K562 (cell line): Measurements from ENCODE around the gene F2RL2. TPM values are rescaled to one million over a fixed set of nuclear protein-coding genes. Genes with fewer than 3 reads are reported as not detected.

Experiments
- BCL6 ChIP-seq: fragments of 250-450 bp; sonication (Bioruptor Pico); IDR thresholded peaks from 2 replicates; pipeline ENCODE4 v1.4.0; 2020
- CXXC5 ChIP-seq: fragments of 250-450 bp; sonication (Bioruptor Pico); IDR thresholded peaks from 2 replicates; pipeline ENCODE4 v1.8.0; 2022; ENCODE audit warnings: inconsistent platforms, mild to moderate bottlenecking, moderate library complexity
- FOXP1 ChIP-seq: sonication (generic); formaldehyde crosslinking; IDR thresholded peaks from 2 replicates; pipeline ENCODE4 v1.8.0; 2022; ENCODE audit warnings: mild to moderate bottlenecking, missing genetic modification reagents
- HBP1 ChIP-seq: fragments of 450-650 bp; formaldehyde crosslinking; IDR thresholded peaks from 2 replicates; pipeline ENCODE4 v1.4.0; 2022; ENCODE audit warnings: missing genetic modification characterization
- HMBOX1 ChIP-seq: sonication (generic); IDR thresholded peaks from 2 replicates; pipeline ENCODE4 v1.6.1; 2016
- KLF1 ChIP-seq: fragments of 450-650 bp; IDR thresholded peaks from 2 replicates; pipeline ENCODE4 v1.6.1; 2016; ENCODE audit warnings: missing genetic modification characterization, missing compliant biosample characterization
- KLF6 ChIP-seq: fragments of 250-450 bp; sonication (Bioruptor Pico); IDR thresholded peaks from 2 replicates; pipeline ENCODE4 v1.4.0; 2020; ENCODE audit warnings: mild to moderate bottlenecking, moderate library complexity, borderline replicate concordance
- MITF ChIP-seq: IDR thresholded peaks from 2 replicates; pipeline ENCODE4 v1.6.1; 2014; ENCODE audit warnings: antibody characterized with exemption
- RAD21 ChIP-seq, 2 experiments: fragments of 250-450 bp in 1 of 2; fragments of 450-650 bp in 1 of 2; sonication (Bioruptor Pico) in 1 of 2; formaldehyde crosslinking in 1 of 2; IDR thresholded peaks in 1 of 2; conservative IDR thresholded peaks in 1 of 2; 2 replicates each; pipeline versions ENCODE4 v1.4.0 to v1.8.0; 2020 to 2022; ENCODE audit warnings: mild to moderate bottlenecking in 2 of 2, moderate library complexity in 1 of 2
- RBM14 ChIP-seq: fragments of 200-400 bp; formaldehyde crosslinking; IDR thresholded peaks from 2 replicates; pipeline ENCODE4 v1.6.1; 2018; ENCODE audit warnings: low read depth, mild to moderate bottlenecking, low read length, moderate library complexity, borderline replicate concordance; ENCODE audit not compliant: insufficient read depth
- SMAD3 ChIP-seq: fragments of 450-650 bp; formaldehyde crosslinking; conservative IDR thresholded peaks from 2 replicates; pipeline ENCODE4 v1.4.0; 2020; ENCODE audit warnings: mild to moderate bottlenecking
- SMC3 ChIP-seq: conservative IDR thresholded peaks from 2 replicates; pipeline ENCODE4 v1.6.1; 2011; ENCODE audit warnings: low read depth, low read length, improper control_type of control experiment; ENCODE audit not compliant: insufficient read depth
- TEAD2 ChIP-seq: fragments of 450-650 bp; IDR thresholded peaks from 2 replicates; pipeline ENCODE4 v1.6.1; 2016; ENCODE audit warnings: missing genetic modification characterization, control low read depth, missing compliant biosample characterization
- TFAM ChIP-seq: fragments of 250-450 bp; sonication (Bioruptor Pico); conservative IDR thresholded peaks from 2 replicates; pipeline ENCODE4 v1.5.0; 2021; ENCODE audit warnings: mild to moderate bottlenecking, moderate library complexity
- YY1 ChIP-seq, 3 experiments: IDR thresholded peaks; 2 replicates each; pipeline ENCODE4 v1.6.1; 2011; ENCODE audit warnings: low read length in 2 of 3, mild to moderate bottlenecking in 2 of 3, moderate library complexity in 2 of 3, borderline replicate concordance in 1 of 3, control low read depth in 1 of 3, low read depth in 1 of 3; ENCODE audit not compliant: insufficient read depth in 3 of 3, insufficient replicate concordance in 2 of 3, control insufficient read depth in 1 of 3, insufficient read length in 1 of 3; ENCODE audit errors: extremely low read depth in 1 of 3
- ZFX ChIP-seq: sonication (generic); formaldehyde crosslinking; IDR thresholded peaks from 2 replicates; pipeline ENCODE4 v1.8.0; 2022; ENCODE audit warnings: mild to moderate bottlenecking, missing genetic modification reagents, moderate library complexity
- ZNF586 ChIP-seq: fragments of 450-650 bp; formaldehyde crosslinking; conservative IDR thresholded peaks from 2 replicates; pipeline ENCODE4 v1.4.0; 2020; ENCODE audit warnings: mild to moderate bottlenecking, moderate library complexity
- polyA plus RNA-seq, 8 experiments: library from polyadenylated mRNA; depleted of rRNA in 4 of 8; stranded (reverse) in 5 of 8; unstranded in 3 of 8; fragments of >200 nt; fragmentation: Nextera tagmentation in 2 of 8; fragmentation: Illumina TruSeq in 1 of 8; extraction: Ambion mirVana in 2 of 8; extraction: Trizol in 1 of 8; gene quantifications; 2 replicates each; pipeline versions ENCODE4 v1.2.1 to v1.2.3, GENCODE V29; 2011 to 2014; ENCODE audit warnings: inconsistent platforms in 1 of 8, missing spikeins in 1 of 8
- total RNA-seq, 7 experiments: library from RNA; depleted of rRNA in 6 of 7; stranded (reverse); fragments of >200 nt in 6 of 7; fragmentation: Illumina TruSeq in 2 of 7; extraction: Trizol in 2 of 7; gene quantifications; 2 replicates each; pipeline versions ENCODE4 v1.2.1 to v1.2.3, GENCODE V29; 2011 to 2021; ENCODE audit warnings: low replicate concordance in 1 of 7
- TF ChIP-seq, protein P1 (sequence below), 2 experiments: fragments of 200-800 bp in 1 of 2; sonication (Bioruptor generic) in 1 of 2; sonication (generic) in 1 of 2; formaldehyde crosslinking in 1 of 2; IDR thresholded peaks in 1 of 2; conservative IDR thresholded peaks in 1 of 2; 2 replicates each; pipeline versions ENCODE4 v1.5.0 to v1.6.1; 2016 to 2020; ENCODE audit warnings: missing compliant biosample characterization in 1 of 2, missing genetic modification characterization in 1 of 2, missing genetic modification reagents in 1 of 2
- TF ChIP-seq, protein P2 (sequence below): fragments of 450-650 bp; IDR thresholded peaks from one replicate; pipeline ENCODE4 v1.6.1; 2018; ENCODE audit warnings: mild to moderate bottlenecking, moderate library complexity; ENCODE audit not compliant: partially characterized antibody

The F2RL2 gene
- total and polyA plus RNA-seq, 9 of the 15 experiments (the other 6 are each of a cell fraction or from before 2014, with no cell fraction given): 0.03 to 0.12 (median 0.06) TPM; not detected in 3

DNA sequence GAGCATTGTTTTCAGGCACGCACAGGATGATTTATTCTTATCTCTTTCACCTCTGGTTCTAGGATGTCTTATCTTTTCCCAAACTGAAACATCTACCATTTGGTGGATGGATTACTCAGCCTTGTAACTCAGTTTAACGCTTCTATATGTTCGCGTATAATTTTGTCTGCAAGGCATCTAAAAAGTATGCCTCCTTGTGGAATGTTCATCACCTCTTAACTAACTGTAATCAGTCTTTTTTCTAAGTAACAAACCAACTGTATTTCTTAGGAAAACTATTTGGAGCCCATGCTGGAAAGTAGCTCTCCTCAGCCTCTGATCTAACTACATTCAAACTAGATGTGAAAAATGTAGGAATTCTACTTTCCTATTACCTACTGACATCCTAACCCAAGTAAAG is 11.5 kb upstream of the F2RL2 start (continued):
- TF ChIP-seq RAD21 (CRISPR knock-in tag; conservative IDR thresholded peaks at IDR 0.05 in 1 of 2, IDR thresholded peaks at IDR 0.05 in 1 of 2) (peak in 1 of 2 experiments; percentile 23; a peak in 1 of 4 replicates), KLF1 (tag) (no peak), ZFX (CRISPR knock-in tag) (no peak), HMBOX1 (peak; percentile 56; the same call in 1 of the 2 replicates), SMC3 (no peak), TFAM (CRISPR knock-in tag) (no peak), KLF6 (CRISPR knock-in tag) (no peak), YY1 (IDR thresholded peaks at IDR 0.05; ENCODE audit: borderline replicate concordance in 1 of 3, control insufficient read depth in 1 of 3, extremely low read depth in 1 of 3, insufficient read depth in 3 of 3, insufficient read length in 1 of 3, insufficient replicate concordance in 2 of 3, low read depth in 1 of 3, low read length in 2 of 3) (no peak), CXXC5 (CRISPR knock-in tag) (no peak), BCL6 (CRISPR knock-in tag) (no peak), RBM14 (no peak), TEAD2 (tag) (no peak), HBP1 (no peak), FOXP1 (CRISPR knock-in tag) (no peak), ZNF586 (CRISPR knock-in tag) (no peak), MITF (no peak), SMAD3 (no peak)
- TF ChIP-seq, protein P1, sequence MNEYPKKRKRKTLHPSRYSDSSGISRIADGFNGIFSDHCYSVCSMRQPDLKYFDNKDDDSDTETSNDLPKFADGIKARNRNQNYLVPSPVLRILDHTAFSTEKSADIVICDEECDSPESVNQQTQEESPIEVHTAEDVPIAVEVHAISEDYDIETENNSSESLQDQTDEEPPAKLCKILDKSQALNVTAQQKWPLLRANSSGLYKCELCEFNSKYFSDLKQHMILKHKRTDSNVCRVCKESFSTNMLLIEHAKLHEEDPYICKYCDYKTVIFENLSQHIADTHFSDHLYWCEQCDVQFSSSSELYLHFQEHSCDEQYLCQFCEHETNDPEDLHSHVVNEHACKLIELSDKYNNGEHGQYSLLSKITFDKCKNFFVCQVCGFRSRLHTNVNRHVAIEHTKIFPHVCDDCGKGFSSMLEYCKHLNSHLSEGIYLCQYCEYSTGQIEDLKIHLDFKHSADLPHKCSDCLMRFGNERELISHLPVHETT (CRISPR knock-in tag; conservative IDR thresholded peaks at IDR 0.05 in 1 of 2, IDR thresholded peaks at IDR 0.05 in 1 of 2): no peak
- TF ChIP-seq, protein P2, sequence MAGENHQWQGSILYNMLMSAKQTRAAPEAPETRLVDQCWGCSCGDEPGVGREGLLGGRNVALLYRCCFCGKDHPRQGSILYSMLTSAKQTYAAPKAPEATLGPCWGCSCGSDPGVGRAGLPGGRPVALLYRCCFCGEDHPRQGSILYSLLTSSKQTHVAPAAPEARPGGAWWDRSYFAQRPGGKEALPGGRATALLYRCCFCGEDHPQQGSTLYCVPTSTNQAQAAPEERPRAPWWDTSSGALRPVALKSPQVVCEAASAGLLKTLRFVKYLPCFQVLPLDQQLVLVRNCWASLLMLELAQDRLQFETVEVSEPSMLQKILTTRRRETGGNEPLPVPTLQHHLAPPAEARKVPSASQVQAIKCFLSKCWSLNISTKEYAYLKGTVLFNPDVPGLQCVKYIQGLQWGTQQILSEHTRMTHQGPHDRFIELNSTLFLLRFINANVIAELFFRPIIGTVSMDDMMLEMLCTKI: no peak
